B cell (primary cell): ENCODE results near the gene NDRG2. TPM values are rescaled to one million over a fixed set of nuclear protein-coding genes. Genes with fewer than 3 reads are reported as not detected.
A peak's percentile ranks its signal among the peaks of the same experiment; 100 is the strongest.

Experiments
- ATAC-seq: fragments of 200-7000 bp; cut with Tn5 transposase; one replicate; pipeline ENCODE4 v1.10.0; 2021; ENCODE audit warnings: low read depth, mild to moderate bottlenecking, moderate number of reproducible peaks, moderate library complexity
- CTCF ChIA-PET: fragments of 350-600 bp; sonication (Branson Sonifier 250); formaldehyde crosslinking; loops from one replicate; lab custom pipeline; 2021; ENCODE audit warnings: antibody characterized with exemption, inconsistent platforms; lab: Charles Lee
- POLR2A ChIA-PET: fragments of 350-600 bp; sonication (Branson Sonifier 250); formaldehyde crosslinking; loops from one replicate; lab custom pipeline; 2021; ENCODE audit warnings: antibody characterized with exemption; lab: Charles Lee
- DNase-seq: peaks from one replicate; pipeline ENCODE4 v3.0.0; 2013
- H2AFZ ChIP-seq: 2 replicates; pipeline ENCODE4 v1.6.1; 2012; ENCODE audit warnings: mild to moderate bottlenecking, low read depth, low read length; ENCODE audit not compliant: insufficient read depth, poor library complexity, severe bottlenecking
- H3K27ac ChIP-seq, 2 donors: 1 replicate in 1 of 2; 2 replicates in 1 of 2; pipeline ENCODE4 v1.5.1; 2012 to 2013; ENCODE audit warnings: low read length in 2 of 2, mild to moderate bottlenecking in 2 of 2, moderate library complexity in 1 of 2
- H3K27me3 ChIP-seq, 4 experiments: fragments of 200-600 bp in 1 of 4; sonication (generic) in 1 of 4; replicated peaks in 1 of 4; 1 replicate in 2 of 4; 2 replicates in 2 of 4; pipeline versions ENCODE4 v1.6.1 to v1.7.0; 2013 to 2016; ENCODE audit warnings: low read length in 3 of 4, mild to moderate bottlenecking in 2 of 4, mixed read lengths in 1 of 4, moderate library complexity in 1 of 4; ENCODE audit not compliant: insufficient read depth in 4 of 4, control insufficient read depth in 3 of 4; ENCODE audit errors: control extremely low read depth in 1 of 4
- H3K36me3 ChIP-seq, 2 experiments: replicated peaks in 1 of 2; 1 replicate in 1 of 2; 2 replicates in 1 of 2; pipeline versions ENCODE4 v1.6.1 to v1.7.1; 2013; ENCODE audit warnings: low read length in 1 of 2; ENCODE audit not compliant: insufficient read depth in 2 of 2, control insufficient read depth in 1 of 2; ENCODE audit errors: control extremely low read depth in 1 of 2, extremely low read depth in 1 of 2
- H3K4me1 ChIP-seq, 2 donors: fragments of 200-600 bp in 1 of 2; sonication (generic) in 1 of 2; 1 replicate in 1 of 2; 2 replicates in 1 of 2; pipeline versions ENCODE4 v1.5.1 to v1.6.1; 2013 to 2017; ENCODE audit warnings: low read length in 2 of 2; ENCODE audit not compliant: control insufficient read depth in 2 of 2, insufficient read depth in 2 of 2
- H3K4me2 ChIP-seq: replicated peaks from 2 replicates; pipeline ENCODE3; 2012; ENCODE audit warnings: mild to moderate bottlenecking, low read depth, low read length; ENCODE audit not compliant: poor library complexity, severe bottlenecking
- H3K4me3 ChIP-seq, 5 experiments: fragments of 200-600 bp in 1 of 5; sonication (generic) in 1 of 5; 1 replicate in 3 of 5; 2 replicates in 2 of 5; pipeline versions ENCODE4 v1.5.1 to v1.7.0; 2011 to 2016; ENCODE audit warnings: low read length in 4 of 5, mild to moderate bottlenecking in 4 of 5, low read depth in 2 of 5, control low read depth in 1 of 5, moderate library complexity in 1 of 5; ENCODE audit not compliant: insufficient read depth in 1 of 5; ENCODE audit errors: control extremely low read depth in 1 of 5, extremely low read depth in 1 of 5
- H3K79me2 ChIP-seq: fragments of 200-600 bp; sonication (generic); one replicate; pipeline ENCODE4 v1.6.0; 2016; ENCODE audit warnings: low read length; ENCODE audit not compliant: control insufficient read depth, insufficient read depth
- H3K9ac ChIP-seq: fragments of 200-600 bp; sonication (generic); 2 replicates; pipeline ENCODE4 v1.6.1; 2017; ENCODE audit warnings: mild to moderate bottlenecking, low read length, moderate library complexity
- H3K9me3 ChIP-seq, 3 donors: one replicate each; pipeline versions ENCODE4 v1.6.1 to v1.7.1; 2013; ENCODE audit warnings: low read length in 2 of 3; ENCODE audit not compliant: control insufficient read depth in 2 of 3, insufficient read depth in 1 of 3; ENCODE audit errors: control extremely low read depth in 1 of 3
- H4K20me1 ChIP-seq: 2 replicates; pipeline ENCODE4 v1.6.0; 2012; ENCODE audit warnings: mild to moderate bottlenecking, low read length; ENCODE audit not compliant: insufficient read depth, control insufficient read depth, poor library complexity, severe bottlenecking
- H3K27ac Mint-ChIP-seq: one replicate; pipeline ENCODE4 v1.8.0; 2021; ENCODE audit warnings: mixed read lengths
- H3K27me3 Mint-ChIP-seq: one replicate; pipeline ENCODE4 v1.8.0; 2021; ENCODE audit warnings: mixed read lengths
- H3K4me1 Mint-ChIP-seq: one replicate; pipeline ENCODE4 v1.8.0; 2021; ENCODE audit warnings: mixed read lengths
- H3K4me3 Mint-ChIP-seq: one replicate; pipeline ENCODE4 v1.8.0; 2021; ENCODE audit warnings: mixed read lengths
- H3K9me3 Mint-ChIP-seq: one replicate; pipeline ENCODE4 v1.8.0; 2022; ENCODE audit warnings: mixed read lengths; ENCODE audit not compliant: insufficient read depth
- CTCF ChIP-seq: fragments of 200-600 bp; IDR thresholded peaks from one replicate; pipeline ENCODE4 v1.8.0; 2022; ENCODE audit warnings: antibody characterized with exemption, mild to moderate bottlenecking
- EZH2 ChIP-seq: IDR thresholded peaks from 2 replicates; pipeline ENCODE4 v1.6.1; 2012; ENCODE audit warnings: borderline replicate concordance, low read depth, mild to moderate bottlenecking, moderate library complexity, low read length; ENCODE audit not compliant: insufficient read depth, poor library complexity, severe bottlenecking
- WGBS: methylation state at CpG from one replicate; pipeline ENCODE4 v1.1.5; 2013; ENCODE audit warnings: missing lambda C conversion rate; ENCODE audit not compliant: insufficient coverage; 5-methylcytosine and 5-hydroxymethylcytosine counted together
- intact Hi-C: fragments of 100-400 bp; cut with micrococcal nuclease; formaldehyde crosslinking; loops from one replicate; pipeline ENCODE4 v1.10.0; 2022
- polyA plus RNA-seq: library from polyadenylated mRNA; depleted of rRNA; stranded (reverse); fragments of >200 nt; gene quantifications from 2 replicates; pipeline ENCODE4 v1.2.3, GENCODE V29; 2012
- total RNA-seq, 2 donors: library from RNA; stranded (reverse); fragments of 120-200 nt in 1 of 2; gene quantifications; 1 replicate in 1 of 2; 2 replicates in 1 of 2; pipeline versions ENCODE4 v1.2.3 to v1.2.4, GENCODE V29; 2013 to 2022

Gene NDRG2
- total and polyA plus RNA-seq, 2 donors (not counting 1 experiment from before 2014, with no cell fraction given), result 9.5 to 11.8 TPM

- POLR2A ChIA-PET, result interaction anchor here (1.4 kb wide), 1 partner anchor 36 kb away, joined by 7 read pairs; no protein-coding TSS in a partner anchor
- peak overlapping the region; percentile 43 for H2AFZ ChIP-seq
- peak overlapping the region; percentile 70 for H3K9ac ChIP-seq
- intact Hi-C loops, result loop anchor here (1.0 to 5.0 kb wide), 3 partner anchors 24 to 489 kb away; no protein-coding TSS in a partner anchor
- H3K79me2 ChIP-seq, result no peaks in the 10 kb centered on the region
- H3K4me2 ChIP-seq, result peak overlapping the region; percentile 97
- H3K4me1 ChIP-seq, result peaks cover 34 to 40% of the 10 kb centered on the region in 2 donors
- no peak overlapping the region for H3K27ac Mint-ChIP-seq
- peaks cover 0 to 45% (median 18%) of the 10 kb centered on the region in 4 experiments for H3K27me3 ChIP-seq
- no peaks in the 10 kb centered on the region for H4K20me1 ChIP-seq
- H3K4me1 Mint-ChIP-seq, result peaks cover 44% of the 10 kb centered on the region
- 2% methylated on average over 33 of the region's 45 CpGs for WGBS
- TF ChIP-seq CTCF (peak; percentile 69), EZH2 (no peak)
- H3K27me3 Mint-ChIP-seq, result peaks cover 36% of the 10 kb centered on the region
- peak overlapping the region; percentile 85 for H3K4me3 Mint-ChIP-seq
- peaks cover 0 to 9% (median 0%) of the 10 kb centered on the region in 3 donors for H3K9me3 ChIP-seq
- H3K27ac ChIP-seq, result no peak overlapping the region
- H3K4me3 ChIP-seq, result peak overlapping the region in 3 of 5 experiments; percentile 53 to 69 (median 59)
- CTCF ChIA-PET, result interaction anchor here (0.5 to 6.4 kb wide), 20 partner anchors 8 to 446 kb away, joined by 3 to 276 read pairs (median 6); partner anchors contain the start of gene TMEM253
- ATAC-seq (peak; percentile 48), DNase-seq (peak; percentile 81)
- H3K36me3 ChIP-seq, result no peaks in the 10 kb centered on the region
- no peaks in the 10 kb centered on the region for H3K9me3 Mint-ChIP-seq
Observed at GRCh38 chr14:21068521-21069387, 43.9 kb upstream of the NDRG2 start.
